Stimulated activated naive CD8-positive, alpha-beta T cell treated with anti-CD3 and anti-CD28 coated beads, Interleukin-15, amount 100 ng/mL, for 72 hours (primary cell): ENCODE measurements around the gene SPACA9.
A peak's percentile ranks its signal among the peaks of the same experiment; 100 is the strongest.

Source experiments
- ATAC-seq: fragments of 150-1000 bp; cut with Tn5 transposase; 2 replicates; pipeline ENCODE4 v1.10.0; 2021; ENCODE audit warnings: mild to moderate bottlenecking, moderate library complexity
- DNase-seq, 2 donors: peaks; one replicate each; pipeline ENCODE4 v3.0.0; 2021 to 2022
- H3K27ac Mint-ChIP-seq, 2 donors: one replicate each; pipeline ENCODE4 v1.8.0; 2022; ENCODE audit warnings: mild to moderate bottlenecking in 2 of 2, mixed read lengths in 2 of 2, moderate library complexity in 2 of 2
- H3K27me3 Mint-ChIP-seq: one replicate; pipeline ENCODE4 v1.8.0; 2022; ENCODE audit warnings: mixed read lengths
- H3K4me1 Mint-ChIP-seq: one replicate; pipeline ENCODE4 v1.8.0; 2022; ENCODE audit warnings: mild to moderate bottlenecking, mixed read lengths
- H3K4me3 Mint-ChIP-seq, 2 donors: one replicate each; pipeline ENCODE4 v1.8.0; 2022; ENCODE audit warnings: mild to moderate bottlenecking in 2 of 2, mixed read lengths in 2 of 2, moderate library complexity in 1 of 2
- H3K9me3 Mint-ChIP-seq, 2 donors: one replicate each; pipeline ENCODE4 v1.8.0; 2022; ENCODE audit warnings: mixed read lengths in 2 of 2

Gene SPACA9

GRCh38 chr9:132898051-132898450 lies 19.4 kb downstream of the SPACA9 start:
- Mint-ChIP-seq H3K4me1 (peaks cover 14% of the 10 kb centered on the region), H3K9me3 (no peaks in the 10 kb centered on the region), H3K27ac (no peak overlapping the region), H3K27me3 (no peaks in the 10 kb centered on the region), H3K4me3 (no peak overlapping the region)
- DNase-seq: no peak
- ATAC-seq: no peak

GRCh38 chr9:132901858-132902831 lies 23.4 kb downstream of the SPACA9 start:
- Mint-ChIP-seq H3K27me3 (no peaks in the 10 kb centered on the region), H3K4me3 (no peak overlapping the region), H3K27ac (peak overlapping the region in 1 of 2 donors; percentile 86), H3K4me1 (peaks cover 14% of the 10 kb centered on the region), H3K9me3 (no peaks in the 10 kb centered on the region)
- DNase-seq: peak; percentile 77 to 79
- peak; percentile 100 for ATAC-seq

GRCh38 chr9:132903574-132904492 lies 25.1 kb downstream of the SPACA9 start:
- Mint-ChIP-seq H3K27me3 (no peaks in the 10 kb centered on the region), H3K4me1 (peaks cover 21% of the 10 kb centered on the region), H3K27ac (no peak overlapping the region), H3K4me3 (no peak overlapping the region), H3K9me3 (no peaks in the 10 kb centered on the region)
- ATAC-seq: no peak
- DNase-seq: no peak

- no peak for ATAC-seq
Measured at GRCh38 chr9:132905726-132906125, 27.0 kb downstream of the SPACA9 start.

GRCh38 chr9:132908635-132909034 lies 29.9 kb downstream of the SPACA9 start:
- Mint-ChIP-seq H3K27me3 (no peaks in the 10 kb centered on the region), H3K4me1 (peaks cover 10% of the 10 kb centered on the region), H3K27ac (peak overlapping the region in 1 of 2 donors; percentile 13), H3K9me3 (no peaks in the 10 kb centered on the region), H3K4me3 (no peak overlapping the region)
- DNase-seq (no peak), ATAC-seq (peak; percentile 20)

More at GRCh38 chr9:132905726-132906125, 27.0 kb downstream of the SPACA9 start:
- DNase-seq: no peak
- Mint-ChIP-seq H3K4me1 (peaks cover 22% of the 10 kb centered on the region), H3K4me3 (no peak overlapping the region), H3K27me3 (no peaks in the 10 kb centered on the region), H3K27ac (peak overlapping the region in 1 of 2 donors; percentile 14), H3K9me3 (no peaks in the 10 kb centered on the region)

- H3K4me3 Mint-ChIP-seq: no peak overlapping the region
- H3K27ac Mint-ChIP-seq: no peak overlapping the region
- ATAC-seq (no peak), DNase-seq (no peak)
- no peaks in the 10 kb centered on the region for H3K27me3 Mint-ChIP-seq
- H3K4me1 Mint-ChIP-seq: peaks cover 10% of the 10 kb centered on the region
- H3K9me3 Mint-ChIP-seq: no peaks in the 10 kb centered on the region
Measured at GRCh38 chr9:132909311-132909710, 30.6 kb downstream of the SPACA9 start.

GRCh38 chr9:132910376-132910775 lies 31.7 kb downstream of the SPACA9 start:
- Mint-ChIP-seq H3K4me1 (peaks cover 10% of the 10 kb centered on the region), H3K27ac (no peak overlapping the region), H3K4me3 (no peak overlapping the region), H3K27me3 (no peaks in the 10 kb centered on the region), H3K9me3 (no peaks in the 10 kb centered on the region)
- no peak for DNase-seq
- no peak for ATAC-seq

GRCh38 chr9:132912131-132912530 lies 33.4 kb downstream of the SPACA9 start:
- Mint-ChIP-seq H3K27ac (no peak overlapping the region), H3K9me3 (no peaks in the 10 kb centered on the region), H3K4me3 (no peak overlapping the region), H3K4me1 (peaks cover 10% of the 10 kb centered on the region), H3K27me3 (no peaks in the 10 kb centered on the region)
- DNase-seq (no peak), ATAC-seq (no peak)

GRCh38 chr9:132914924-132915323 lies 36.2 kb downstream of the SPACA9 start:
- ATAC-seq (no peak), DNase-seq (no peak)
- H3K4me1 Mint-ChIP-seq: no peaks in the 10 kb centered on the region
- no peak overlapping the region for H3K4me3 Mint-ChIP-seq
- no peaks in the 10 kb centered on the region for H3K9me3 Mint-ChIP-seq
- no peaks in the 10 kb centered on the region for H3K27me3 Mint-ChIP-seq
- no peak overlapping the region for H3K27ac Mint-ChIP-seq

- Mint-ChIP-seq H3K9me3 (no peaks in the 10 kb centered on the region), H3K4me3 (no peak overlapping the region), H3K27me3 (no peaks in the 10 kb centered on the region), H3K27ac (no peak overlapping the region), H3K4me1 (no peaks in the 10 kb centered on the region)
- DNase-seq (no peak), ATAC-seq (no peak)
Measured at GRCh38 chr9:132919614-132920268, 41.0 kb downstream of the SPACA9 start.

GRCh38 chr9:132923346-132923902 lies 44.7 kb downstream of the SPACA9 start:
- H3K27me3 Mint-ChIP-seq: no peaks in the 10 kb centered on the region
- no peak for DNase-seq
- no peak overlapping the region for H3K4me3 Mint-ChIP-seq
- H3K4me1 Mint-ChIP-seq: no peaks in the 10 kb centered on the region
- no peaks in the 10 kb centered on the region for H3K9me3 Mint-ChIP-seq
- no peak for ATAC-seq
- H3K27ac Mint-ChIP-seq: no peak overlapping the region

GRCh38 chr9:132927704-132928103 lies 49.0 kb downstream of the SPACA9 start:
- Mint-ChIP-seq H3K4me1 (no peaks in the 10 kb centered on the region), H3K27ac (no peak overlapping the region), H3K27me3 (no peaks in the 10 kb centered on the region), H3K4me3 (no peak overlapping the region), H3K9me3 (no peaks in the 10 kb centered on the region)
- DNase-seq (no peak), ATAC-seq (no peak)

GRCh38 chr9:132931178-132931735 lies 52.6 kb downstream of the SPACA9 start:
- Mint-ChIP-seq H3K4me1 (no peaks in the 10 kb centered on the region), H3K27me3 (no peaks in the 10 kb centered on the region), H3K4me3 (no peak overlapping the region), H3K9me3 (no peaks in the 10 kb centered on the region), H3K27ac (no peak overlapping the region)
- no peak for DNase-seq
- ATAC-seq: no peak

- Mint-ChIP-seq H3K4me1 (no peaks in the 10 kb centered on the region), H3K9me3 (no peaks in the 10 kb centered on the region), H3K27ac (no peak overlapping the region), H3K4me3 (no peak overlapping the region), H3K27me3 (no peaks in the 10 kb centered on the region)
- no peak for DNase-seq
- ATAC-seq: no peak
Measured at GRCh38 chr9:132935026-132935425, 56.3 kb downstream of the SPACA9 start.

- DNase-seq: no peak
- Mint-ChIP-seq H3K27ac (no peak overlapping the region), H3K4me1 (peaks cover 12% of the 10 kb centered on the region), H3K4me3 (no peak overlapping the region), H3K27me3 (no peaks in the 10 kb centered on the region), H3K9me3 (no peaks in the 10 kb centered on the region)
- ATAC-seq: no peak
Measured at GRCh38 chr9:132937463-132937901, 58.8 kb downstream of the SPACA9 start.
